Mucosa of gallbladder (tissue), 1 donor: ENCODE measurements around the gene TRAPPC13. TPM values are rescaled to one million over a fixed set of nuclear protein-coding genes. Genes with fewer than 3 reads are reported as not detected.
"Not testable (repeated sequence)": the region's sequence is repeated elsewhere in the genome, so short reads cannot be mapped to it uniquely, and the experiment has no call there.

Experiments
- DNase-seq: peaks from one replicate; pipeline ENCODE4 v3.0.0-alpha.2; 2020; ENCODE audit warnings: low spot score
- total RNA-seq: library from RNA; stranded (reverse); gene quantifications from one replicate; pipeline ENCODE4 v1.2.1, GENCODE V29; 2021
- donor health status: DM: no; HTN: no; CAD: no.

The TRAPPC13 gene
- total RNA-seq = 18.2 TPM

- peak; percentile 89 for DNase-seq
These were observed at the start of gene TRAPPC13, which contains the start of gene SHLD3 for GRCh38 chr5:65624571-65625555. TRAPPC13 (plus strand) TSS chr5:65625027; CDS start chr5:65625061, 34 bp downstream. SHLD3 (plus strand) TSS chr5:65625027; CDS start chr5:65629588, 4,561 bp downstream.

- DNase-seq = no peak
These were observed 47.7 kb upstream of the TRAPPC13 start for GRCh38 chr5:65577141-65577540.

GRCh38 chr5:65588694-65589093 lies 36.1 kb upstream of the TRAPPC13 start:
- DNase-seq = no peak

- DNase-seq = not testable (repeated sequence)
These were observed 23.1 kb upstream of the TRAPPC13 start for GRCh38 chr5:65601761-65602160.

GRCh38 chr5:65611524-65611923 lies 13.3 kb upstream of the TRAPPC13 start:
- peak; percentile 73 for DNase-seq

GRCh38 chr5:65612298-65612907 lies 12.4 kb upstream of the TRAPPC13 start:
- DNase-seq = no peak

- no peak for DNase-seq
These were observed 4.8 kb upstream of the TRAPPC13 start for GRCh38 chr5:65620021-65620420.

GRCh38 chr5:65621961-65622360 lies 2.9 kb upstream of the TRAPPC13 start:
- not testable (repeated sequence) for DNase-seq

- DNase-seq = no peak
These were observed 1.3 kb upstream of the TRAPPC13 start for GRCh38 chr5:65623482-65623881.

- DNase-seq = peak; percentile 94
These were observed 729 bp upstream of the TRAPPC13 start, which contains the start of gene TRIM23 for GRCh38 chr5:65624025-65624570. TRIM23 (minus strand) TSS chr5:65624333; CDS start chr5:65624274, 59 bp downstream.

GRCh38 chr5:65625743-65626142 lies 916 bp downstream of the TRAPPC13 start:
- no peak for DNase-seq

- no peak for DNase-seq
These were observed 6.2 kb downstream of the TRAPPC13 start for GRCh38 chr5:65630981-65631380.

GRCh38 chr5:65640240-65640639 lies 15.4 kb downstream of the TRAPPC13 start:
- no peak for DNase-seq

- no peak for DNase-seq
These were observed 22.1 kb downstream of the TRAPPC13 start for GRCh38 chr5:65646938-65647337.

GRCh38 chr5:65647941-65648340 lies 23.1 kb downstream of the TRAPPC13 start:
- no peak for DNase-seq

GRCh38 chr5:65651144-65651543 lies 26.3 kb downstream of the TRAPPC13 start:
- DNase-seq = no peak

GRCh38 chr5:65654713-65655112 lies 29.9 kb downstream of the TRAPPC13 start:
- no peak for DNase-seq

GRCh38 chr5:65663804-65664521 lies 39.1 kb downstream of the TRAPPC13 start:
- DNase-seq = no peak

- DNase-seq = no peak
These were observed 43.9 kb downstream of the TRAPPC13 start for GRCh38 chr5:65668696-65669095.

- DNase-seq = no peak
These were observed 48.0 kb downstream of the TRAPPC13 start for GRCh38 chr5:65672796-65673195.

GRCh38 chr5:65674749-65675148 lies 49.9 kb downstream of the TRAPPC13 start:
- DNase-seq = no peak

GRCh38 chr5:65676056-65676455 lies 51.2 kb downstream of the TRAPPC13 start:
- not testable (repeated sequence) for DNase-seq
